DOHH2 (cell line): ENCODE data around the gene DRICH1.
"Not testable (repeated sequence)": the region's sequence is repeated elsewhere in the genome, so short reads cannot be mapped to it uniquely, and the experiment has no call there.

Experiments
- EZH2phosphoT487 ChIP-seq: fragments of 200-600 bp; sonication (generic); IDR thresholded peaks from 2 replicates; pipeline ENCODE4 v1.6.1; 2017; ENCODE audit warnings: borderline replicate concordance, mild to moderate bottlenecking, antibody characterized with exemption, low read length, moderate library complexity, mixed read lengths
- TF ChIP-seq, protein P1 (sequence below): fragments of 200-600 bp; sonication (generic); IDR thresholded peaks from one replicate; pipeline ENCODE4 v1.5.1; 2014; ENCODE audit warnings: antibody characterized with exemption, mild to moderate bottlenecking, low read depth, low read length; ENCODE audit not compliant: poor library complexity, severe bottlenecking

DNA sequence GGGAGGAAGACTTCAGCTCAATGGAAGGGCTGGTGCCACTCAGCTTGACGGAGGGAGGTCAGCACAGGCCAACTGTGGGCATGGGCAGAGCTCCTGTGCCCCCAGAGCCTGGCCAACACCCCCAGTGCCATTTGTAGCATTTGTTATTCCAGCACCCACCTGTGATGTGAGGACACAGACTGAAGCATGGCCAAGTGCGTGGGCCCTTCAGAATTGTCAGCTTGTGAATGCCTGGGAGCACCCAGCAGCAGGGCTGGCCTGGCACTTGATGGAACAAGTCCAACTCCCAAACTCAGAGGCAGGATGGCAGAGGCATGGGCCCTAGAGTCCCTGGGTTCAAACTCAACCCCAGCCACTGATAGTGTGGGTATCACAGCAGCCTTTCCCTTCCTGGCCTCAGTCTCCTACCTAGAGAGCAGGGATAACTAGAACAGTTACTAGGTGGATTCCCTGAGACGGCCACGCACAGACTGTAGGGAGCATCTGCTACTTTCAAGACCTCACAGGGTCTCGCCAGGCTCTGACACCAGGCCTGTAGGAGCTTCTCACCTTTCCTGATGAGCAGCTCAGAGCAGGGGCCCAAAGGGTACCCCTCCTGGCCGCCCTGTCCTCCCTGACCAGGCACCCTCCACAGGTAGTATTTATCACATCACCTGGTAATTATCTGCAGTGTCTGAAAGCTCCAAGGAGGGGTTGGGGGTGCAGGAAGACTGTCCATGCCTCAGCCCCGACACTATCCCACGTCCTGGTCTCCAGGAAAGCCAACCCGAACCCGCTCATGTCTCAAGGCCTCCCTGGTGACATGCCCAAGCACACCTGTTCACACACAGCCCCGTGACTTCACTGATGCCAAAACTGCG, 45.0 kb upstream of the DRICH1 start:
- TF ChIP-seq, protein P1, sequence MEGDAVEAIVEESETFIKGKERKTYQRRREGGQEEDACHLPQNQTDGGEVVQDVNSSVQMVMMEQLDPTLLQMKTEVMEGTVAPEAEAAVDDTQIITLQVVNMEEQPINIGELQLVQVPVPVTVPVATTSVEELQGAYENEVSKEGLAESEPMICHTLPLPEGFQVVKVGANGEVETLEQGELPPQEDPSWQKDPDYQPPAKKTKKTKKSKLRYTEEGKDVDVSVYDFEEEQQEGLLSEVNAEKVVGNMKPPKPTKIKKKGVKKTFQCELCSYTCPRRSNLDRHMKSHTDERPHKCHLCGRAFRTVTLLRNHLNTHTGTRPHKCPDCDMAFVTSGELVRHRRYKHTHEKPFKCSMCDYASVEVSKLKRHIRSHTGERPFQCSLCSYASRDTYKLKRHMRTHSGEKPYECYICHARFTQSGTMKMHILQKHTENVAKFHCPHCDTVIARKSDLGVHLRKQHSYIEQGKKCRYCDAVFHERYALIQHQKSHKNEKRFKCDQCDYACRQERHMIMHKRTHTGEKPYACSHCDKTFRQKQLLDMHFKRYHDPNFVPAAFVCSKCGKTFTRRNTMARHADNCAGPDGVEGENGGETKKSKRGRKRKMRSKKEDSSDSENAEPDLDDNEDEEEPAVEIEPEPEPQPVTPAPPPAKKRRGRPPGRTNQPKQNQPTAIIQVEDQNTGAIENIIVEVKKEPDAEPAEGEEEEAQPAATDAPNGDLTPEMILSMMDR: not testable (repeated sequence)
- TF ChIP-seq EZH2phosphoT487: not testable (repeated sequence)
